Left ventricle myocardium inferior (tissue), 1 donor: ENCODE results near the gene DAPK1. TPM values are rescaled to one million over a fixed set of nuclear protein-coding genes. Genes with fewer than 3 reads are reported as not detected.

Source experiments
- DNase-seq: peaks from one replicate; pipeline ENCODE4 v3.0.0-alpha.2; 2020
- H3K27ac ChIP-seq: fragments of 200-600 bp; replicated peaks from 2 replicates; pipeline ENCODE4 v1.8.0; 2021
- H3K27me3 ChIP-seq: fragments of 200-600 bp; 2 replicates; pipeline ENCODE4 v1.8.0; 2021; ENCODE audit warnings: low read depth
- H3K36me3 ChIP-seq: fragments of 200-600 bp; 2 replicates; pipeline ENCODE4 v1.8.0; 2021
- H3K4me1 ChIP-seq: fragments of 200-600 bp; 2 replicates; pipeline ENCODE4 v1.8.0; 2021
- H3K4me3 ChIP-seq: fragments of 200-600 bp; 2 replicates; pipeline ENCODE4 v1.8.0; 2021; ENCODE audit warnings: mild to moderate bottlenecking, moderate library complexity
- H3K9me3 ChIP-seq: fragments of 200-600 bp; replicated peaks from 2 replicates; pipeline ENCODE4 v1.8.0; 2021
- CTCF ChIP-seq: fragments of 200-600 bp; IDR thresholded peaks from 2 replicates; pipeline ENCODE4 v1.8.0; 2021; ENCODE audit warnings: antibody characterized with exemption, mild to moderate bottlenecking, borderline replicate concordance
- intact Hi-C: fragments of 100-400 bp; cut with micrococcal nuclease; formaldehyde crosslinking; loops from one replicate; pipeline ENCODE4 v1.11.0; 2022
- total RNA-seq: library from RNA; stranded (reverse); fragmentation: NEBNext Ultra II Directional; extraction: Animal tissue kit (Norgen Biotek cat#: 25700); gene quantifications from one replicate; pipeline ENCODE4 v1.2.1, GENCODE V29; 2021
- donor health status: DM: no; HTN: yes; CAD: no; lungs with severe emphysema.

Gene DAPK1
- total RNA-seq, 1 donor from 2014 or later: 5.5 TPM

DNA sequence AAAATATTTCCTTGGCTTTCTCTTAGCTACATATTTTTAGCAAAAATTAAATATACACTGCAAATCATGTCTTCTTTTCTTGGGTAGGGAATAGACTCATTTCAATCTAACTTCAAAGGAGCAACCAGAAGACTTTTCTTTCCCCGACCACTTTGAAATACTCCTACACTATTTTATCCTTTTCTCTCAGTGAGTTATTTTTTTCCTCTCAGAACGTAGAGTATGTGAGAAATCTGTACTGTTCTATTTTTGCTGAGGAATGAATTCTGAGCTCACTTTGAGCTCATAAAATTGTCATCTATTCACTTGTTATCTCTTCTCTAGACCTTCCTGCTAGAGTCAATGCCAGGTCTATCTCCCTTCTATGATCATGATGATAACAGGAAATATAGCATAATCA lies 22.2 kb upstream of the DAPK1 start:
- no peaks in the 10 kb centered on the region for H3K36me3 ChIP-seq
- TF ChIP-seq CTCF: no peak
- intact Hi-C loops: no loop called here

DNA sequence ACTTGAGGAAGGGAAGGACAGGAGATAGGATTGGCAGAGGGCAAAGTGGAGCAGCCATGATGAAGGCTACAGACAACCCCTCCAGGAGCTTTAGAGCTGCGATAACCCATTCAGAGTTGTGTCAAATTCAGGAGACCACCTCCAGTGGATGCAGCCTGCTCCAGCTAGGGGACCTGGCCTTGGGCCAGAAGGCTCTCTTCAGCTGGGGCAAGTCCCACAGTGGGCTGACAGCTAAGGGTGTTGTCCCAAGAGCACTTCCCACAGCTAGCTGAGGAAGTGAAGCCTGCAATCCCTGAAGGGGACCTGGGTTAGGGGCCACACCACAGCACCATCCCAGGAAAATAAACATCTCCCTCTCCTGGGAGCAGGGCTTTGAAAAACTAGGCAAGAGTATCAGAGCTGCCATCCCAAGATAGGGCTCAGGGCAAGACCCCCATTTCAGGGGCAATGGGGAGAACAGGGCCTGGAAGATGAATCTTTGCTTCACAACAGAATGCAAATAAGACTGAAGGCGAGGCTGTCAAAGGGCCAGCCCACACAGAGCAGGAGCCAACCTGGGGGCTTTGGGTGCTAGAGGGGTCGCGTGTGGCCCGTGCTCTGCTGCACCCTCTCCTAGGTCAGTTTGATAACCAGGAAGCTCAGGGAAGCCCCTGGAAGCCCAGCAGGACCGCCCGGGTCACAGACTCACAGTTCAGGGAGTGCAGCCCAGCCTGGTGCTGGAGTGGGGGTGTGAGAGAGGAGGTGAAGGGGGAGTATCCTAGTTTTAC lies 19.3 kb upstream of the DAPK1 start:
- Histone ChIP-seq H3K9me3 (no peaks in the 10 kb centered on the region), H3K36me3 (no peaks in the 10 kb centered on the region), H3K27ac (no peak overlapping the region), H3K27me3 (no peaks in the 10 kb centered on the region), H3K4me1 (no peaks in the 10 kb centered on the region), H3K4me3 (no peak overlapping the region)
- no peak for DNase-seq
- intact Hi-C loops: no loop called here
- no peak for TF ChIP-seq CTCF

More for the DNA sequence above, 22.2 kb upstream of the DAPK1 start:
- no peak overlapping the region for H3K27ac ChIP-seq
- no peaks in the 10 kb centered on the region for H3K27me3 ChIP-seq
- no peaks in the 10 kb centered on the region for H3K9me3 ChIP-seq
- H3K4me1 ChIP-seq: no peaks in the 10 kb centered on the region
- DNase-seq: no peak
- H3K4me3 ChIP-seq: no peak overlapping the region

DNA sequence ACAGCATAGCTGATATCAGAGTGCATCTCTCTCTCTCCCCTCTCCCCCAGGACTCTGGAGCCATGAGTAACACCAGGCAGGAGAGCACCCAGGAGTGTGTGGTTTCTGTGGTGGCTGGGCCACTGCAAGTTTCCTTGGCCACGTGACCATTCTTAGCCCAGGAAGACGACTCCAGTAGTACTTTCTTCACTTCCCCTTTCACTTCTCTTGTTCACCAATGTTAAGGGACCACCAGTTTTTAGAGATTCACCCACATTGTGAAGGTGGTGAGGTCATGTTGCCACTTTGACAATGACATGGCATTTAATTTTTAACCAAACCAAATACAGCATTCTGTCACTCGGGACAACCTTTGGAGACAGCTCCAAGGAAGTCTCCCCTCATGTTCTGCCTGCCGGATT lies 17.9 kb upstream of the DAPK1 start:
- TF ChIP-seq CTCF: no peak
- no peak for DNase-seq

GRCh38 chr9:87481890-87482855 lies 15.5 kb upstream of the DAPK1 start:
- H3K36me3 ChIP-seq: no peaks in the 10 kb centered on the region
- no peaks in the 10 kb centered on the region for H3K4me1 ChIP-seq
- intact Hi-C loops: no loop called here

More for the DNA sequence above, 17.9 kb upstream of the DAPK1 start:
- Histone ChIP-seq H3K9me3 (no peaks in the 10 kb centered on the region), H3K4me3 (no peak overlapping the region), H3K4me1 (no peaks in the 10 kb centered on the region), H3K27me3 (no peaks in the 10 kb centered on the region), H3K27ac (no peak overlapping the region), H3K36me3 (no peaks in the 10 kb centered on the region)
- intact Hi-C loops: no loop called here

More at GRCh38 chr9:87481890-87482855, 15.5 kb upstream of the DAPK1 start:
- DNase-seq: no peak
- Histone ChIP-seq H3K9me3 (no peaks in the 10 kb centered on the region), H3K4me3 (no peak overlapping the region), H3K27me3 (peaks cover 9% of the 10 kb centered on the region), H3K27ac (no peak overlapping the region)
- TF ChIP-seq CTCF: no peak
